GM18907 (cell line): ENCODE measurements around the gene CCNK.

Experiments used
- ATAC-seq: cut with Tn5 transposase; IDR thresholded peaks from one replicate; pipeline ENCODE4 v1.9.1; 2021; ENCODE audit warnings: mild to moderate bottlenecking, moderate library complexity; ENCODE audit not compliant: unreplicated experiment

Gene CCNK

GRCh38 chr14:99549684-99550083, 68.5 kb downstream of the CCNK start:
- ATAC-seq, result no peak

- no peak for ATAC-seq
Measured at GRCh38 chr14:99550387-99550992, 69.3 kb downstream of the CCNK start.

- ATAC-seq, result no peak
Measured at GRCh38 chr14:99551034-99551922, 70.1 kb downstream of the CCNK start.

- no peak for ATAC-seq
Measured at GRCh38 chr14:99552021-99552553, 70.9 kb downstream of the CCNK start.

GRCh38 chr14:99552572-99553216, 71.5 kb downstream of the CCNK start:
- ATAC-seq, result no peak

- ATAC-seq, result no peak
Measured at GRCh38 chr14:99554184-99554583, 73.0 kb downstream of the CCNK start.

- ATAC-seq, result no peak
Measured at GRCh38 chr14:99554757-99555531, 73.7 kb downstream of the CCNK start.

- ATAC-seq, result no peak
Measured at GRCh38 chr14:99556134-99556791, 75.1 kb downstream of the CCNK start.

GRCh38 chr14:99559286-99559990, 78.2 kb downstream of the CCNK start:
- no peak for ATAC-seq

- no peak for ATAC-seq
Measured at GRCh38 chr14:99560403-99560802, 79.2 kb downstream of the CCNK start.

GRCh38 chr14:99560922-99561683, 79.9 kb downstream of the CCNK start:
- no peak for ATAC-seq

GRCh38 chr14:99561864-99562263, 80.7 kb downstream of the CCNK start:
- no peak for ATAC-seq
